Occipital lobe (tissue), 2 donors: Measurements from ENCODE around the gene RNFT1. TPM values are rescaled to one million over a fixed set of nuclear protein-coding genes. Genes with fewer than 3 reads are reported as not detected.
"Not testable (repeated sequence)": the region's sequence is repeated elsewhere in the genome, so short reads cannot be mapped to it uniquely, and the experiment has no call there.

Experiments used
- DNase-seq: peaks from one replicate; lab custom pipeline; 2025; lab: John Stamatoyannopoulos, UW
- total RNA-seq: library from RNA; depleted of rRNA; stranded (reverse); fragments of >200 nt; gene quantifications from one replicate; pipeline ENCODE4 v1.2.3, GENCODE V29; 2014

Gene RNFT1
- 22.6 TPM for total RNA-seq

- peak; percentile 83 for DNase-seq
Observed at GRCh38 chr17:59964482-59965328, at the start of gene RNFT1. Gene RNFT1, minus strand, starts transcription at chr17:59964740. Its CDS starts 77 bp downstream, at chr17:59964663.

GRCh38 chr17:60009326-60009725, 44.8 kb upstream of the RNFT1 start:
- not testable (repeated sequence) for DNase-seq

GRCh38 chr17:60008377-60008776, 43.8 kb upstream of the RNFT1 start:
- not testable (repeated sequence) for DNase-seq

- no peak for DNase-seq
Observed at GRCh38 chr17:60006160-60006559, 41.6 kb upstream of the RNFT1 start.

GRCh38 chr17:60004561-60004960, 40.0 kb upstream of the RNFT1 start:
- not testable (repeated sequence) for DNase-seq

- DNase-seq: not testable (repeated sequence)
Observed at GRCh38 chr17:60002405-60002804, 37.9 kb upstream of the RNFT1 start.

- not testable (repeated sequence) for DNase-seq
Observed at GRCh38 chr17:59996608-59997007, 32.1 kb upstream of the RNFT1 start.

GRCh38 chr17:59975166-59975565, 10.6 kb upstream of the RNFT1 start:
- DNase-seq: not testable (repeated sequence)

GRCh38 chr17:59973483-59973882, 8.9 kb upstream of the RNFT1 start:
- DNase-seq: not testable (repeated sequence)

GRCh38 chr17:59972778-59973177, 8.2 kb upstream of the RNFT1 start:
- DNase-seq: no peak

GRCh38 chr17:59971771-59972170, 7.2 kb upstream of the RNFT1 start:
- not testable (repeated sequence) for DNase-seq

- peak; percentile 40 for DNase-seq
Observed at GRCh38 chr17:59963738-59964481, 630 bp downstream of the RNFT1 start.

GRCh38 chr17:59962739-59963318, 1.7 kb downstream of the RNFT1 start:
- no peak for DNase-seq

- not testable (repeated sequence) for DNase-seq
Observed at GRCh38 chr17:59959574-59959973, 5.0 kb downstream of the RNFT1 start.

- DNase-seq: no peak
Observed at GRCh38 chr17:59954856-59955255, 9.7 kb downstream of the RNFT1 start.

- DNase-seq: no peak
Observed at GRCh38 chr17:59950049-59950448, 14.5 kb downstream of the RNFT1 start.

- not testable (repeated sequence) for DNase-seq
Observed at GRCh38 chr17:59947310-59947709, 17.2 kb downstream of the RNFT1 start.

GRCh38 chr17:59946433-59946832, 18.1 kb downstream of the RNFT1 start:
- DNase-seq: not testable (repeated sequence)

- DNase-seq: no peak
Observed at GRCh38 chr17:59941131-59941530, 23.4 kb downstream of the RNFT1 start.

GRCh38 chr17:59940697-59941096, 23.8 kb downstream of the RNFT1 start:
- not testable (repeated sequence) for DNase-seq

GRCh38 chr17:59933317-59933716, 31.2 kb downstream of the RNFT1 start:
- not testable (repeated sequence) for DNase-seq

GRCh38 chr17:59930768-59931167, 33.8 kb downstream of the RNFT1 start:
- not testable (repeated sequence) for DNase-seq
